ENCODE measurements around the gene BSN.
"Not testable (repeated sequence)": the region's sequence is repeated elsewhere in the genome, so short reads cannot be mapped to it uniquely, and the experiment has no call there.

The BSN gene

GRCh38 chr3:49690856-49691255, 136.6 kb downstream of the BSN start:
- H3K27ac ChIP-seq (ENCODE audit: low read depth, low read length, poor library complexity, severe bottlenecking); H3K9me3 ChIP-seq (ENCODE audit: low read length); H3K9ac ChIP-seq (ENCODE audit: low read length); H3K9me2 ChIP-seq (ENCODE audit: low read depth, low read length); H3F3A ChIP-seq (ENCODE audit: insufficient read depth, low read length); H3K36me3 ChIP-seq (ENCODE audit: insufficient read depth, low read length); H4K20me1 ChIP-seq (ENCODE audit: insufficient read depth, low read length); H3K27me3 ChIP-seq (ENCODE audit: insufficient read depth, low read length); H2AFZ ChIP-seq (ENCODE audit: low read length); H3K79me2 ChIP-seq (ENCODE audit: insufficient read depth, low read length); H3K4me3 ChIP-seq (ENCODE audit: low read depth, low read length, poor library complexity, severe bottlenecking): not testable (repeated sequence)
- H3K4me1 ChIP-seq (ENCODE audit: insufficient read depth, low read length, severe bottlenecking): peaks cover 25% of the 10 kb centered on the region
- H3K4me2 ChIP-seq (ENCODE audit: low read length): peak overlapping the region; percentile 97; the same call in 1 of the 2 replicates

GRCh38 chr3:49691481-49691880, 137.2 kb downstream of the BSN start:
- not testable (repeated sequence) for H3K4me2 ChIP-seq (ENCODE audit: low read length); H3K9ac ChIP-seq (ENCODE audit: low read length)

GRCh38 chr3:49694409-49695070, 140.3 kb downstream of the BSN start:
- not testable (repeated sequence) for H3F3A ChIP-seq (ENCODE audit: insufficient read depth, low read length); H3K9me2 ChIP-seq (ENCODE audit: low read depth, low read length); H2AFZ ChIP-seq (ENCODE audit: low read length); H3K4me3 ChIP-seq (ENCODE audit: low read depth, low read length, poor library complexity, severe bottlenecking); H3K4me2 ChIP-seq (ENCODE audit: low read length); H3K79me2 ChIP-seq (ENCODE audit: insufficient read depth, low read length); H4K20me1 ChIP-seq (ENCODE audit: insufficient read depth, low read length); H3K36me3 ChIP-seq (ENCODE audit: insufficient read depth, low read length); H3K9me3 ChIP-seq (ENCODE audit: low read length); H3K27ac ChIP-seq (ENCODE audit: low read depth, low read length, poor library complexity, severe bottlenecking); H3K27me3 ChIP-seq (ENCODE audit: insufficient read depth, low read length); H3K9ac ChIP-seq (ENCODE audit: low read length)
- H3K4me1 ChIP-seq (ENCODE audit: insufficient read depth, low read length, severe bottlenecking): peaks cover 16% of the 10 kb centered on the region

More at GRCh38 chr3:49691481-49691880, 137.2 kb downstream of the BSN start:
- H3K79me2 ChIP-seq (ENCODE audit: insufficient read depth, low read length); H3K36me3 ChIP-seq (ENCODE audit: insufficient read depth, low read length); H3K9me3 ChIP-seq (ENCODE audit: low read length); H3K27ac ChIP-seq (ENCODE audit: low read depth, low read length, poor library complexity, severe bottlenecking); H3K27me3 ChIP-seq (ENCODE audit: insufficient read depth, low read length); H3K9me2 ChIP-seq (ENCODE audit: low read depth, low read length); H4K20me1 ChIP-seq (ENCODE audit: insufficient read depth, low read length); H3F3A ChIP-seq (ENCODE audit: insufficient read depth, low read length); H3K4me3 ChIP-seq (ENCODE audit: low read depth, low read length, poor library complexity, severe bottlenecking); H2AFZ ChIP-seq (ENCODE audit: low read length): not testable (repeated sequence)
- H3K4me1 ChIP-seq (ENCODE audit: insufficient read depth, low read length, severe bottlenecking): peaks cover 25% of the 10 kb centered on the region

- not testable (repeated sequence) for H4K20me1 ChIP-seq (ENCODE audit: insufficient read depth, low read length); H3K27me3 ChIP-seq (ENCODE audit: insufficient read depth, low read length); H3K36me3 ChIP-seq (ENCODE audit: insufficient read depth, low read length); H3K79me2 ChIP-seq (ENCODE audit: insufficient read depth, low read length); H3K9me2 ChIP-seq (ENCODE audit: low read depth, low read length); H3K27ac ChIP-seq (ENCODE audit: low read depth, low read length, poor library complexity, severe bottlenecking); H3K4me3 ChIP-seq (ENCODE audit: low read depth, low read length, poor library complexity, severe bottlenecking); H3K9ac ChIP-seq (ENCODE audit: low read length); H3K4me1 ChIP-seq (ENCODE audit: insufficient read depth, low read length, severe bottlenecking); H3K9me3 ChIP-seq (ENCODE audit: low read length); H3K4me2 ChIP-seq (ENCODE audit: low read length); H3F3A ChIP-seq (ENCODE audit: insufficient read depth, low read length); H2AFZ ChIP-seq (ENCODE audit: low read length)
Observed at GRCh38 chr3:49695350-49696015, 141.2 kb downstream of the BSN start.

- Histone ChIP-seq H3K36me3 (ENCODE audit: insufficient read depth, low read length) (no peaks in the 10 kb centered on the region), H3K4me3 (ENCODE audit: low read depth, low read length, poor library complexity, severe bottlenecking) (no peak overlapping the region), H4K20me1 (ENCODE audit: insufficient read depth, low read length) (no peaks in the 10 kb centered on the region), H3K79me2 (ENCODE audit: insufficient read depth, low read length) (no peaks in the 10 kb centered on the region), H3K4me2 (ENCODE audit: low read length) (no peak overlapping the region), H2AFZ (ENCODE audit: low read length) (no peak overlapping the region), H3K27ac (ENCODE audit: low read depth, low read length, poor library complexity, severe bottlenecking) (no peak overlapping the region), H3K9ac (ENCODE audit: low read length) (no peak overlapping the region), H3K9me2 (ENCODE audit: low read depth, low read length) (no peaks in the 10 kb centered on the region), H3K4me1 (ENCODE audit: insufficient read depth, low read length, severe bottlenecking) (no peaks in the 10 kb centered on the region), H3K27me3 (ENCODE audit: insufficient read depth, low read length) (no peaks in the 10 kb centered on the region), H3K9me3 (ENCODE audit: low read length) (no peaks in the 10 kb centered on the region), H3F3A (ENCODE audit: insufficient read depth, low read length) (no peaks in the 10 kb centered on the region)
- no peak for TF ChIP-seq CTCF (IDR thresholded peaks at IDR 0.05; ENCODE audit: low read length)
- no peak for TF ChIP-seq EZH2 (IDR thresholded peaks at IDR 0.05; ENCODE audit: borderline replicate concordance, low read length)
Observed at GRCh38 chr3:49699281-49699979, 145.2 kb downstream of the BSN start.

All from OCI-LY1 (cell line).